GM12878 (cell line): ENCODE measurements around the gene DLEC1. TPM values are rescaled to one million over a fixed set of nuclear protein-coding genes. Genes with fewer than 3 reads are reported as not detected.

Experiments
- ATAC-seq: fragments of 200-7000 bp; cut with Tn5 transposase; 3 replicates; pipeline ENCODE4 v1.9.1; 2020; ENCODE audit warnings: mild to moderate bottlenecking, moderate library complexity
- BruUV-seq: library from RNA; stranded (reverse); fragments of 400-500 nt; replicated peaks from 2 replicates; lab custom pipeline; 2021; lab: Mats Ljungman, UMichigan
- CTCF ChIA-PET: fragments of 300-600 bp; sonication (Branson Sonifier 250); formaldehyde crosslinking; extraction: SDS; loops from one replicate; lab custom pipeline; 2021; ENCODE audit warnings: inconsistent platforms; lab: Yijun Ruan, JAX
- POLR2A ChIA-PET: fragments of 350-600 bp; formaldehyde crosslinking; extraction: SDS; loops from one replicate; lab custom pipeline; 2021; ENCODE audit warnings: inconsistent platforms; lab: Charles Lee
- RAD21 ChIA-PET: fragments of 300-600 bp; sonication (Branson Sonifier 250); formaldehyde crosslinking; loops from one replicate; lab custom pipeline; 2023; ENCODE audit warnings: antibody characterized with exemption; ENCODE audit not compliant: unreplicated experiment; lab: Charles Lee
- SMC1A ChIA-PET: fragments of 300-600 bp; sonication (Branson Sonifier 250); formaldehyde crosslinking; loops from one replicate; lab custom pipeline; 2023; ENCODE audit not compliant: unreplicated experiment, uncharacterized antibody; lab: Charles Lee
- DNase-seq: peaks from one replicate; pipeline ENCODE4 v3.0.0-alpha.2; 2011; ENCODE audit warnings: low read depth, low spot score
- FAIRE-seq: peaks from 3 replicates; lab custom pipeline; 2011; peaks lifted over from hg19 to GRCh38; lab: Jason Lieb, UNC
- H2AFZ ChIP-seq: 2 replicates; pipeline ENCODE4 v1.6.0; 2011; ENCODE audit warnings: low read depth, low read length, control low read depth; ENCODE audit not compliant: control insufficient read depth
- H3K27ac ChIP-seq: 2 replicates; pipeline ENCODE4 v1.5.1; 2011; ENCODE audit warnings: control low read depth; ENCODE audit not compliant: control insufficient read depth, insufficient read depth
- H3K27me3 ChIP-seq, 2 experiments: replicated peaks in 1 of 2; 2 replicates each; pipeline versions ENCODE4 v1.6.0 to v1.6.1; 2011; ENCODE audit warnings: low read length in 1 of 2; ENCODE audit not compliant: control insufficient read depth in 2 of 2, insufficient read depth in 2 of 2
- H3K36me3 ChIP-seq, 2 experiments: 2 replicates each; pipeline ENCODE4 v1.5.1; 2011; ENCODE audit warnings: low read length in 1 of 2; ENCODE audit not compliant: control insufficient read depth in 2 of 2, insufficient read depth in 2 of 2
- H3K4me1 ChIP-seq: 2 replicates; pipeline ENCODE4 v1.6.1; 2011; ENCODE audit warnings: mild to moderate bottlenecking, low read length, moderate library complexity, mixed read lengths; ENCODE audit not compliant: control insufficient read depth, insufficient read depth
- H3K4me2 ChIP-seq: 2 replicates; pipeline ENCODE4 v1.6.0; 2011; ENCODE audit warnings: control low read depth; ENCODE audit not compliant: control insufficient read depth, insufficient read depth
- H3K4me3 ChIP-seq: fragments of 200-600 bp; sonication (generic); 2 replicates; pipeline ENCODE4 v1.5.1; 2016
- H3K79me2 ChIP-seq: 2 replicates; pipeline ENCODE4 v1.6.0; 2011; ENCODE audit warnings: low read length; ENCODE audit not compliant: control insufficient read depth, insufficient read depth
- H3K9ac ChIP-seq: 2 replicates; pipeline ENCODE4 v1.8.0; 2011; ENCODE audit warnings: low read length, control low read depth, mixed read lengths; ENCODE audit not compliant: control insufficient read depth, insufficient read depth
- H3K9me3 ChIP-seq: replicated peaks from 3 replicates; pipeline ENCODE4 v1.5.1; 2011; ENCODE audit warnings: mild to moderate bottlenecking, low read length; ENCODE audit not compliant: control insufficient read depth, insufficient read depth
- H4K20me1 ChIP-seq: 2 replicates; pipeline ENCODE4 v1.6.0; 2011; ENCODE audit not compliant: control insufficient read depth, insufficient read depth
- BMI1 ChIP-seq: fragments of 450-650 bp; IDR thresholded peaks from 2 replicates; pipeline ENCODE4 v1.6.1; 2016; ENCODE audit warnings: mild to moderate bottlenecking, moderate library complexity, borderline replicate concordance
- CBX3 ChIP-seq: fragments of 200-600 bp; sonication (generic); IDR thresholded peaks from 2 replicates; pipeline ENCODE4 v1.6.1; 2016; ENCODE audit warnings: low read depth, borderline replicate concordance
- CHD2 ChIP-seq: IDR thresholded peaks from 2 replicates; pipeline ENCODE4 v1.6.1; 2011; ENCODE audit warnings: low read depth, low read length, improper control_type of control experiment, borderline replicate concordance
- DPF2 ChIP-seq: fragments of 450-650 bp; IDR thresholded peaks from 2 replicates; pipeline ENCODE4 v1.6.1; 2017; ENCODE audit warnings: mild to moderate bottlenecking
- EED ChIP-seq: sonication (generic); IDR thresholded peaks from 2 replicates; pipeline ENCODE4 v1.6.1; 2016; ENCODE audit warnings: antibody characterized with exemption, low read depth
- HDAC6 ChIP-seq: fragments of 200-600 bp; sonication (generic); IDR thresholded peaks from one replicate; pipeline ENCODE4 v1.8.0; 2017; ENCODE audit warnings: antibody characterized with exemption; ENCODE audit not compliant: unreplicated experiment
- HDGF ChIP-seq: fragments of 450-650 bp; IDR thresholded peaks from 2 replicates; pipeline ENCODE4 v1.6.1; 2016; ENCODE audit warnings: antibody characterized with exemption
- MYB ChIP-seq: fragments of 150-350 bp; IDR thresholded peaks from 2 replicates; pipeline ENCODE4 v1.6.1; 2014; ENCODE audit warnings: mild to moderate bottlenecking, low read depth, low read length, borderline replicate concordance
- NFXL1 ChIP-seq: fragments of 450-650 bp; IDR thresholded peaks from 2 replicates; pipeline ENCODE4 v1.6.1; 2017; ENCODE audit warnings: antibody characterized with exemption, mild to moderate bottlenecking, borderline replicate concordance
- SIX5 ChIP-seq: IDR thresholded peaks from 2 replicates; pipeline ENCODE4 v1.6.1; 2011; ENCODE audit warnings: mild to moderate bottlenecking, low read depth, low read length, moderate library complexity; ENCODE audit not compliant: severe bottlenecking
- SMC3 ChIP-seq: IDR thresholded peaks from 2 replicates; pipeline ENCODE4 v1.6.1; 2011; ENCODE audit warnings: low read length, improper control_type of control experiment, borderline replicate concordance
- SP1 ChIP-seq: IDR thresholded peaks from one replicate; pipeline ENCODE4 v1.6.1; 2011; ENCODE audit warnings: low read depth, low read length
- SPI1 ChIP-seq: IDR thresholded peaks from 2 replicates; pipeline ENCODE4 v1.6.1; 2011; ENCODE audit warnings: low read depth, mild to moderate bottlenecking, low read length, moderate library complexity, borderline replicate concordance; ENCODE audit not compliant: insufficient read depth
- ZNF24 ChIP-seq: fragments of 450-650 bp; IDR thresholded peaks from 2 replicates; pipeline ENCODE4 v1.6.1; 2017; ENCODE audit warnings: antibody characterized with exemption, mild to moderate bottlenecking
- WGBS: methylation state at CpG from one replicate; pipeline ENCODE4 v1.1.6; 2016; ENCODE audit warnings: low lambda C conversion rate; ENCODE audit not compliant: insufficient replicate concordance, insufficient coverage; ENCODE audit errors: missing lambda C conversion rate; 5-methylcytosine and 5-hydroxymethylcytosine counted together
- in situ Hi-C: fragments of 300-500 bp; cut with MboI; formaldehyde crosslinking; loops from 9 replicates; pipeline ENCODE4 v1.14.3; 2018; ENCODE audit warnings: mixed read lengths
- intact Hi-C: fragments of 100-400 bp; cut with micrococcal nuclease; formaldehyde crosslinking; loops from one replicate; pipeline ENCODE4 v1.14.2; 2022; ENCODE audit not compliant: unreplicated experiment
- polyA plus RNA-seq, 11 experiments: library from polyadenylated mRNA; depleted of rRNA in 4 of 11; unstranded in 6 of 11; stranded (reverse) in 5 of 11; fragments of >200 nt; fragmentation: Nextera tagmentation in 4 of 11; fragmentation: Illumina TruSeq in 1 of 11; extraction: Ambion mirVana in 4 of 11; extraction: Trizol in 1 of 11; gene quantifications; 1 replicate in 1 of 11; 2 replicates in 10 of 11; pipeline versions ENCODE4 v1.2.1 to v1.2.3, GENCODE V29; 2011 to 2016; ENCODE audit warnings: inconsistent platforms in 2 of 11, missing spikeins in 2 of 11, low read depth in 1 of 11
- total RNA-seq, 4 experiments: library from RNA; depleted of rRNA in 3 of 4; stranded (reverse); fragments of >200 nt in 3 of 4; fragmentation: Illumina TruSeq in 1 of 4; extraction: Trizol in 1 of 4; gene quantifications; 2 replicates each; pipeline versions ENCODE4 v1.2.1 to v1.2.3, GENCODE V29; 2013 to 2021
- TF ChIP-seq, protein P1 (sequence below): fragments of 450-650 bp; formaldehyde crosslinking; IDR thresholded peaks from 2 replicates; pipeline ENCODE4 v1.4.0; 2020; ENCODE audit warnings: mild to moderate bottlenecking, moderate library complexity
- TF ChIP-seq, protein P2 (sequence below): fragments of 450-650 bp; IDR thresholded peaks from 2 replicates; pipeline ENCODE4 v1.6.1; 2017; ENCODE audit warnings: mild to moderate bottlenecking, moderate library complexity

The DLEC1 gene
- total and polyA plus RNA-seq, 10 of the 15 experiments (the other 5 are each of a cell fraction or from before 2014, with no cell fraction given): 0.03 to 0.29 (median 0.07) TPM; not detected in 3

DNA sequence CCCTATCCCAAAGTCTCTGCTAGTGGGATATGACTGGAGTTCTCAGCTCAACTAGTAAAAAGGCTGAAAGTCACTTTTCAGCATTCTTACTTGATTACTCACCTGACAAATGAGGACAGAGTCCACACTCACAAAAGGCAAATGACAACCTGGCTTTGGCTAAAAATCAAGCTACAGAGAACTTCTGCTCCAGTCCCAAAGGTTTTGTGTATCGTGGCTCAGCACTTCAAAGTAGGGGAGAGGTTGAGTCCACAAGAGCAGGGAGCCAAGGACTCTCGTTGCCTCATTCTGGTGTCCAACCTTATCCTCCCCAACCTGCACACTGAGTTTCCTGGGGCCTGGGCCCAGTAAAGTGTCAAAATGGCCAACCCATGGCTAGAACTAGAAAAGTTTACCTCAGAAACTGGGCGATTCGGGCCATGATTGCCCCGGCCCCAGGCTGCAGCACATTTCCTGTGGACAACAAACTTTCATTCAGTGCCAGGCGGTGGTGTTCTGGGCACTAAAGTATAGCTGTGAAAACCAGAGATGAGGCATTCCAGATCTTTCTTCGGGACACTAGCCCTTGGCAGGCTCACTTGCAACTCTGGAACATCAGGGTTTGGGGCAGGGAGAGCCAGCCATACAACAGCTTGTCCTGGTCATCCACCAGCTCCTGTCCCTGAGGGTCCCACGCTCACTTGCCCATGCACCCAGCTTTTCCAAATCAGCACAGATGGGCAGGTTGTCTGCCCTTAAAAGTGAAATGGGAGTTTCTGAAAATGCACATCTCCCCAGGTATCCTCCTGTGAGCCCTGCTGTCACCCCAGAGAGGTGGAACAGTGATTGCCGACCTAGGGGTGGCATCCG lies 94.8 kb downstream of the DLEC1 start:
- in situ Hi-C loops: no loop called here
- CTCF ChIA-PET: interaction anchor here (0.5 to 6.0 kb wide), 13 partner anchors 8 to 213 kb away, joined by 3 to 54 read pairs (median 3); partner anchors contain the start of genes OXSR1 and XYLB
- TF ChIP-seq, protein P1, sequence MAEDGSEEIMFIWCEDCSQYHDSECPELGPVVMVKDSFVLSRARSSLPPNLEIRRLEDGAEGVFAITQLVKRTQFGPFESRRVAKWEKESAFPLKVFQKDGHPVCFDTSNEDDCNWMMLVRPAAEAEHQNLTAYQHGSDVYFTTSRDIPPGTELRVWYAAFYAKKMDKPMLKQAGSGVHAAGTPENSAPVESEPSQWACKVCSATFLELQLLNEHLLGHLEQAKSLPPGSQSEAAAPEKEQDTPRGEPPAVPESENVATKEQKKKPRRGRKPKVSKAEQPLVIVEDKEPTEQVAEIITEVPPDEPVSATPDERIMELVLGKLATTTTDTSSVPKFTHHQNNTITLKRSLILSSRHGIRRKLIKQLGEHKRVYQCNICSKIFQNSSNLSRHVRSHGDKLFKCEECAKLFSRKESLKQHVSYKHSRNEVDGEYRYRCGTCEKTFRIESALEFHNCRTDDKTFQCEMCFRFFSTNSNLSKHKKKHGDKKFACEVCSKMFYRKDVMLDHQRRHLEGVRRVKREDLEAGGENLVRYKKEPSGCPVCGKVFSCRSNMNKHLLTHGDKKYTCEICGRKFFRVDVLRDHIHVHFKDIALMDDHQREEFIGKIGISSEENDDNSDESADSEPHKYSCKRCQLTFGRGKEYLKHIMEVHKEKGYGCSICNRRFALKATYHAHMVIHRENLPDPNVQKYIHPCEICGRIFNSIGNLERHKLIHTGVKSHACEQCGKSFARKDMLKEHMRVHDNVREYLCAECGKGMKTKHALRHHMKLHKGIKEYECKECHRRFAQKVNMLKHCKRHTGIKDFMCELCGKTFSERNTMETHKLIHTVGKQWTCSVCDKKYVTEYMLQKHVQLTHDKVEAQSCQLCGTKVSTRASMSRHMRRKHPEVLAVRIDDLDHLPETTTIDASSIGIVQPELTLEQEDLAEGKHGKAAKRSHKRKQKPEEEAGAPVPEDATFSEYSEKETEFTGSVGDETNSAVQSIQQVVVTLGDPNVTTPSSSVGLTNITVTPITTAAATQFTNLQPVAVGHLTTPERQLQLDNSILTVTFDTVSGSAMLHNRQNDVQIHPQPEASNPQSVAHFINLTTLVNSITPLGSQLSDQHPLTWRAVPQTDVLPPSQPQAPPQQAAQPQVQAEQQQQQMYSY (CRISPR knock-in tag): no peak
- no peak for TF ChIP-seq HDAC6
- no peak for TF ChIP-seq NFXL1
- TF ChIP-seq SPI1: no peak
- no peak for TF ChIP-seq SMC3
- no peak for TF ChIP-seq ZNF24
- TF ChIP-seq CBX3: no peak
- no peak for TF ChIP-seq MYB
- TF ChIP-seq SIX5: no peak
- TF ChIP-seq BMI1: no peak
- TF ChIP-seq CHD2: no peak
- TF ChIP-seq, protein P2, sequence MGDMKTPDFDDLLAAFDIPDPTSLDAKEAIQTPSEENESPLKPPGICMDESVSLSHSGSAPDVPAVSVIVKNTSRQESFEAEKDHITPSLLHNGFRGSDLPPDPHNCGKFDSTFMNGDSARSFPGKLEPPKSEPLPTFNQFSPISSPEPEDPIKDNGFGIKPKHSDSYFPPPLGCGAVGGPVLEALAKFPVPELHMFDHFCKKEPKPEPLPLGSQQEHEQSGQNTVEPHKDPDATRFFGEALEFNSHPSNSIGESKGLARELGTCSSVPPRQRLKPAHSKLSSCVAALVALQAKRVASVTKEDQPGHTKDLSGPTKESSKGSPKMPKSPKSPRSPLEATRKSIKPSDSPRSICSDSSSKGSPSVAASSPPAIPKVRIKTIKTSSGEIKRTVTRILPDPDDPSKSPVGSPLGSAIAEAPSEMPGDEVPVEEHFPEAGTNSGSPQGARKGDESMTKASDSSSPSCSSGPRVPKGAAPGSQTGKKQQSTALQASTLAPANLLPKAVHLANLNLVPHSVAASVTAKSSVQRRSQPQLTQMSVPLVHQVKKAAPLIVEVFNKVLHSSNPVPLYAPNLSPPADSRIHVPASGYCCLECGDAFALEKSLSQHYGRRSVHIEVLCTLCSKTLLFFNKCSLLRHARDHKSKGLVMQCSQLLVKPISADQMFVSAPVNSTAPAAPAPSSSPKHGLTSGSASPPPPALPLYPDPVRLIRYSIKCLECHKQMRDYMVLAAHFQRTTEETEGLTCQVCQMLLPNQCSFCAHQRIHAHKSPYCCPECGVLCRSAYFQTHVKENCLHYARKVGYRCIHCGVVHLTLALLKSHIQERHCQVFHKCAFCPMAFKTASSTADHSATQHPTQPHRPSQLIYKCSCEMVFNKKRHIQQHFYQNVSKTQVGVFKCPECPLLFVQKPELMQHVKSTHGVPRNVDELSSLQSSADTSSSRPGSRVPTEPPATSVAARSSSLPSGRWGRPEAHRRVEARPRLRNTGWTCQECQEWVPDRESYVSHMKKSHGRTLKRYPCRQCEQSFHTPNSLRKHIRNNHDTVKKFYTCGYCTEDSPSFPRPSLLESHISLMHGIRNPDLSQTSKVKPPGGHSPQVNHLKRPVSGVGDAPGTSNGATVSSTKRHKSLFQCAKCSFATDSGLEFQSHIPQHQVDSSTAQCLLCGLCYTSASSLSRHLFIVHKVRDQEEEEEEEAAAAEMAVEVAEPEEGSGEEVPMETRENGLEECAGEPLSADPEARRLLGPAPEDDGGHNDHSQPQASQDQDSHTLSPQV: no peak
- TF ChIP-seq DPF2: no peak
- TF ChIP-seq HDGF: no peak
- no peak for TF ChIP-seq SP1
- TF ChIP-seq EED: no peak

More for the DNA sequence above, 94.8 kb downstream of the DLEC1 start:
- 98% methylated on average over 10 of the region's 10 CpGs for WGBS
- FAIRE-seq: no peak
- Histone ChIP-seq H3K9me3 (no peaks in the 10 kb centered on the region; the same call in 2 of the 3 replicates), H3K9ac (no peak overlapping the region), H3K27me3 (no peaks in the 10 kb centered on the region), H3K4me2 (peak overlapping the region; percentile 26; the same call in 1 of the 2 replicates), H3K4me3 (no peak overlapping the region), H3K79me2 (peaks cover 39% of the 10 kb centered on the region), H3K36me3 (peaks cover 3 to 30% of the 10 kb centered on the region in 2 experiments), H3K27ac (no peak overlapping the region), H2AFZ (no peak overlapping the region), H4K20me1 (peaks cover 5% of the 10 kb centered on the region), H3K4me1 (peaks cover 27% of the 10 kb centered on the region)
- ChIA-PET SMC1A (interaction anchor here (0.8 to 4.4 kb wide), 10 partner anchors 8 to 346 kb away, joined by 3 to 18 read pairs (median 4); partner anchors contain the start of gene OXSR1), RAD21 (interaction anchor here (0.7 to 1.1 kb wide), 3 partner anchors 31 to 164 kb away, joined by 3 to 4 read pairs (median 3); partner anchors contain the start of gene SLC22A14), POLR2A (interaction anchor here (1.1 kb wide), 1 partner anchor 45 kb away, joined by 3 read pairs; no protein-coding TSS in a partner anchor)
- no peak for ATAC-seq
- intact Hi-C loops: no loop called here
- no peak for DNase-seq
- BruUV-seq: TSS peak; percentile 38
